GM18858 (cell line): ENCODE data around the gene SFTA2.

Experiments used
- ATAC-seq: cut with Tn5 transposase; IDR thresholded peaks from one replicate; pipeline ENCODE4 v1.9.1; 2021; ENCODE audit not compliant: unreplicated experiment

The SFTA2 gene

GRCh38 chr6:30891816-30892538 lies 40.0 kb downstream of the SFTA2 start:
- ATAC-seq: no peak

- no peak for ATAC-seq
Observed at GRCh38 chr6:30891450-30891723, 40.6 kb downstream of the SFTA2 start.

- ATAC-seq: no peak
Observed at GRCh38 chr6:30890646-30891449, 41.1 kb downstream of the SFTA2 start.

GRCh38 chr6:30889921-30890645 lies 41.9 kb downstream of the SFTA2 start:
- no peak for ATAC-seq

- no peak for ATAC-seq
Observed at GRCh38 chr6:30889496-30889885, 42.5 kb downstream of the SFTA2 start.

- ATAC-seq: no peak
Observed at GRCh38 chr6:30888816-30889495, 43.0 kb downstream of the SFTA2 start.

- no peak for ATAC-seq
Observed at GRCh38 chr6:30887901-30888815, 43.8 kb downstream of the SFTA2 start.

GRCh38 chr6:30886897-30887255 lies 45.1 kb downstream of the SFTA2 start:
- ATAC-seq: no peak

- ATAC-seq: no peak
Observed at GRCh38 chr6:30885999-30886896, 45.7 kb downstream of the SFTA2 start.

- no peak for ATAC-seq
Observed at GRCh38 chr6:30885481-30885998, 46.4 kb downstream of the SFTA2 start.

GRCh38 chr6:30884521-30885480 lies 47.2 kb downstream of the SFTA2 start:
- ATAC-seq: no peak

GRCh38 chr6:30883685-30884520 lies 48.1 kb downstream of the SFTA2 start, which contains the start of gene DDR1:
Gene DDR1 (plus strand): TSS chr6:30884519. CDS start chr6:30888730, 4,211 bp downstream.
- no peak for ATAC-seq

- ATAC-seq: no peak
Observed at GRCh38 chr6:30882759-30883684, 48.9 kb downstream of the SFTA2 start.

GRCh38 chr6:30882204-30882758 lies 49.7 kb downstream of the SFTA2 start:
- ATAC-seq: no peak

- ATAC-seq: no peak
Observed at GRCh38 chr6:30881392-30882203, 50.4 kb downstream of the SFTA2 start.
